ENCODE results near the gene KIF18B. TPM values are rescaled to one million over a fixed set of nuclear protein-coding genes. Genes with fewer than 3 reads are reported as not detected.

The KIF18B gene
- total and polyA plus RNA-seq, 2 of the 13 experiments (the other 11 are each of a cell fraction or from before 2014, with no cell fraction given) = 15.2 to 15.3 TPM

GRCh38 chr17:44981221-44981968 is 33.8 kb upstream of the KIF18B start (continued):
- TF ChIP-seq KAT7 (CRISPR knock-in tag; IDR thresholded peaks at IDR 0.05; ENCODE audit: borderline replicate concordance) (no peak), ZNF256 (CRISPR knock-in tag; conservative IDR thresholded peaks at IDR 0.05) (no peak), SOX6 (IDR thresholded peaks at IDR 0.05) (no peak), SOX6 (CRISPR knock-in tag; IDR thresholded peaks at IDR 0.05) (peak; percentile 71), PAXIP1 (CRISPR knock-in tag; conservative IDR thresholded peaks at IDR 0.05) (peak; percentile 55), ZNF503 (CRISPR knock-in tag; IDR thresholded peaks at IDR 0.05) (no peak), SAP130 (CRISPR knock-in tag; IDR thresholded peaks at IDR 0.05; ENCODE audit: low read depth) (peak; percentile 63), GATAD2A (CRISPR knock-in tag; IDR thresholded peaks at IDR 0.05) (peak; percentile 71), JUND (CRISPR knock-in tag; IDR thresholded peaks at IDR 0.05) (peak; percentile 83), MTA3 (CRISPR knock-in tag; IDR thresholded peaks at IDR 0.05) (no peak), ZNF441 (CRISPR knock-in tag; IDR thresholded peaks at IDR 0.05; ENCODE audit: borderline replicate concordance) (no peak), NAIF1 (CRISPR knock-in tag; IDR thresholded peaks at IDR 0.05; ENCODE audit: borderline replicate concordance) (0 out of 2 replicates have a peak, but pooled peaks have one; percentile 41), CREM (IDR thresholded peaks at IDR 0.05) (peak; percentile 59; the same call in 1 of the 2 replicates), CREM (CRISPR knock-in tag; IDR thresholded peaks at IDR 0.05) (no peak), ZFP36L1 (CRISPR knock-in tag; IDR thresholded peaks at IDR 0.05) (0 out of 2 replicates have a peak, but pooled peaks have one; percentile 19)
- TF ChIP-seq, protein P1, sequence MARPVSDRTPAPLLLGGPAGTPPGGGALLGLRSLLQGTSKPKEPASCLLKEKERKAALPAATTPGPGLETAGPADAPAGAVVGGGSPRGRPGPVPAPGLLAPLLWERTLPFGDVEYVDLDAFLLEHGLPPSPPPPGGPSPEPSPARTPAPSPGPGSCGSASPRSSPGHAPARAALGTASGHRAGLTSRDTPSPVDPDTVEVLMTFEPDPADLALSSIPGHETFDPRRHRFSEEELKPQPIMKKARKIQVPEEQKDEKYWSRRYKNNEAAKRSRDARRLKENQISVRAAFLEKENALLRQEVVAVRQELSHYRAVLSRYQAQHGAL (CRISPR knock-in tag; IDR thresholded peaks at IDR 0.05; ENCODE audit: not compliant biosample characterization) = peak; percentile 20
- TF ChIP-seq, protein P2, sequence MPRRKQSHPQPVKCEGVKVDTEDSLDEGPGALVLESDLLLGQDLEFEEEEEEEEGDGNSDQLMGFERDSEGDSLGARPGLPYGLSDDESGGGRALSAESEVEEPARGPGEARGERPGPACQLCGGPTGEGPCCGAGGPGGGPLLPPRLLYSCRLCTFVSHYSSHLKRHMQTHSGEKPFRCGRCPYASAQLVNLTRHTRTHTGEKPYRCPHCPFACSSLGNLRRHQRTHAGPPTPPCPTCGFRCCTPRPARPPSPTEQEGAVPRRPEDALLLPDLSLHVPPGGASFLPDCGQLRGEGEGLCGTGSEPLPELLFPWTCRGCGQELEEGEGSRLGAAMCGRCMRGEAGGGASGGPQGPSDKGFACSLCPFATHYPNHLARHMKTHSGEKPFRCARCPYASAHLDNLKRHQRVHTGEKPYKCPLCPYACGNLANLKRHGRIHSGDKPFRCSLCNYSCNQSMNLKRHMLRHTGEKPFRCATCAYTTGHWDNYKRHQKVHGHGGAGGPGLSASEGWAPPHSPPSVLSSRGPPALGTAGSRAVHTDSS (CRISPR knock-in tag; conservative IDR thresholded peaks at IDR 0.05) = no peak
- TF ChIP-seq, protein P3, sequence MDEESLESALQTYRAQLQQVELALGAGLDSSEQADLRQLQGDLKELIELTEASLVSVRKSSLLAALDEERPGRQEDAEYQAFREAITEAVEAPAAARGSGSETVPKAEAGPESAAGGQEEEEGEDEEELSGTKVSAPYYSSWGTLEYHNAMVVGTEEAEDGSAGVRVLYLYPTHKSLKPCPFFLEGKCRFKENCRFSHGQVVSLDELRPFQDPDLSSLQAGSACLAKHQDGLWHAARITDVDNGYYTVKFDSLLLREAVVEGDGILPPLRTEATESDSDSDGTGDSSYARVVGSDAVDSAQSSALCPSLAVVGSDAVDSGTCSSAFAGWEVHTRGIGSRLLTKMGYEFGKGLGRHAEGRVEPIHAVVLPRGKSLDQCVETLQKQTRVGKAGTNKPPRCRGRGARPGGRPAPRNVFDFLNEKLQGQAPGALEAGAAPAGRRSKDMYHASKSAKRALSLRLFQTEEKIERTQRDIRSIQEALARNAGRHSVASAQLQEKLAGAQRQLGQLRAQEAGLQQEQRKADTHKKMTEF (CRISPR knock-in tag; IDR thresholded peaks at IDR 0.05) = peak; percentile 72
